ENCODE data around the gene EMD.

- TF ChIP-seq CTCF (IDR thresholded peaks at IDR 0.05), result no peak
- no peak for TF ChIP-seq POLR2A (IDR thresholded peaks at IDR 0.05)
Measured at GRCh38 chrX:154358829-154359228, 20.3 kb upstream of the EMD start.
